GM21447 (cell line): ENCODE data around the gene PPP1R12B.

Experiments
- ATAC-seq: cut with Tn5 transposase; IDR thresholded peaks from one replicate; pipeline ENCODE4 v1.9.1; 2021; ENCODE audit not compliant: unreplicated experiment

The PPP1R12B gene, protein sequence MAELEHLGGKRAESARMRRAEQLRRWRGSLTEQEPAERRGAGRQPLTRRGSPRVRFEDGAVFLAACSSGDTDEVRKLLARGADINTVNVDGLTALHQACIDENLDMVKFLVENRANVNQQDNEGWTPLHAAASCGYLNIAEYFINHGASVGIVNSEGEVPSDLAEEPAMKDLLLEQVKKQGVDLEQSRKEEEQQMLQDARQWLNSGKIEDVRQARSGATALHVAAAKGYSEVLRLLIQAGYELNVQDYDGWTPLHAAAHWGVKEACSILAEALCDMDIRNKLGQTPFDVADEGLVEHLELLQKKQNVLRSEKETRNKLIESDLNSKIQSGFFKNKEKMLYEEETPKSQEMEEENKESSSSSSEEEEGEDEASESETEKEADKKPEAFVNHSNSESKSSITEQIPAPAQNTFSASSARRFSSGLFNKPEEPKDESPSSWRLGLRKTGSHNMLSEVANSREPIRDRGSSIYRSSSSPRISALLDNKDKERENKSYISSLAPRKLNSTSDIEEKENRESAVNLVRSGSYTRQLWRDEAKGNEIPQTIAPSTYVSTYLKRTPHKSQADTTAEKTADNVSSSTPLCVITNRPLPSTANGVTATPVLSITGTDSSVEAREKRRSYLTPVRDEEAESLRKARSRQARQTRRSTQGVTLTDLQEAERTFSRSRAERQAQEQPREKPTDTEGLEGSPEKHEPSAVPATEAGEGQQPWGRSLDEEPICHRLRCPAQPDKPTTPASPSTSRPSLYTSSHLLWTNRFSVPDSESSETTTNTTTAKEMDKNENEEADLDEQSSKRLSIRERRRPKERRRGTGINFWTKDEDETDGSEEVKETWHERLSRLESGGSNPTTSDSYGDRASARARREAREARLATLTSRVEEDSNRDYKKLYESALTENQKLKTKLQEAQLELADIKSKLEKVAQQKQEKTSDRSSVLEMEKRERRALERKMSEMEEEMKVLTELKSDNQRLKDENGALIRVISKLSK

DNA sequence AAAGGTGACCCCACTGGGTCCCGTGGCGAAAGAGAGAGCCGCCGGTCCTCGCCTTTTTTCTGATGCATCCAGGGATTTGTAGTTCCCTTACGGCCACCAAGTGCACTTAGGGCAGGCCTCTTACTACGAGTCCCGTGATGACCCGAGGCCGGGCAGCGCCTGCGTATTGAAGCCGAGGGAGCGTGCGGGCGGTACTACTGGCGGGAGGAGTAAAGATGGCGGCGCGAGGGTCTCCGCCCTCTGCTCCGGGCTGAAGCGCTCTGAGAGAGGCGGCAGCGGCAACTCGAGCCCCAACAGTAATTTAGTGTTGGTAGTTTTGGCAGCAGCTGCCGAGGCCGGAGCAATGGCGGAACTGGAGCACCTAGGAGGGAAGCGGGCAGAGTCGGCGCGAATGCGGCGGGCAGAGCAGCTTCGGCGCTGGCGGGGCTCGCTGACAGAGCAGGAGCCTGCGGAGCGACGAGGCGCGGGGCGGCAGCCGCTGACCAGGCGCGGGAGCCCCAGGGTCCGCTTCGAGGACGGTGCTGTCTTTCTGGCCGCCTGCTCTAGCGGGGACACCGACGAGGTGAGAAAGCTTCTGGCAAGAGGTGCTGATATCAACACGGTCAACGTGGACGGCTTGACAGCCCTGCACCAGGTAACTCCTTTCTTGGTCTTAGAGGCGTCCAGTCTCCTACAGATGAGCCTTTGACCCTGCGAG is at the start of gene PPP1R12B:
PPP1R12B (plus strand) TSS at position 191 of the 697 bp plus-strand sequence; CDS start at position 344, 153 bp downstream.
- ATAC-seq = peak; percentile 97

- ATAC-seq = no peak
Measured at GRCh38 chr1:202302166-202302565, 46.3 kb upstream of the PPP1R12B start.

DNA sequence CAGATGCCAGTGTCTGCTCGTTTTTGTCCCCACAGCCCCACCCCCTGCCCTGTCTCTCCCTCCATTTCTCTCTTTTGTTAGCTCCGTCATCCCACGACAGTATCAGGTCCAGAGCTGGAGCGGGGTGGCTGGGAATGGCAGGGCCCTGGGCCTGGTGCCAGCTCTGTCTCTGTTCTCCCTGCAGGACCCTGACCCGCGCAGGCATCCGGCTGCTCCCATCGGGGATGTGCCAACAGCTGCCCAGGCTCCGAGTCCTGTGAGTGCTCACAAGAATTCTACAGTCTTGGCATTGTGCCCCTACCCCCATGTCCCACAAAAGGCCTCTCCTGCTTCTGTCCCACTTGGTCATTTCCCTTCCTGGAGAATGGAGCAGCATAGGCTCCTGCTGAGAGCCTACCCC is 44.1 kb upstream of the PPP1R12B start:
- no peak for ATAC-seq

DNA sequence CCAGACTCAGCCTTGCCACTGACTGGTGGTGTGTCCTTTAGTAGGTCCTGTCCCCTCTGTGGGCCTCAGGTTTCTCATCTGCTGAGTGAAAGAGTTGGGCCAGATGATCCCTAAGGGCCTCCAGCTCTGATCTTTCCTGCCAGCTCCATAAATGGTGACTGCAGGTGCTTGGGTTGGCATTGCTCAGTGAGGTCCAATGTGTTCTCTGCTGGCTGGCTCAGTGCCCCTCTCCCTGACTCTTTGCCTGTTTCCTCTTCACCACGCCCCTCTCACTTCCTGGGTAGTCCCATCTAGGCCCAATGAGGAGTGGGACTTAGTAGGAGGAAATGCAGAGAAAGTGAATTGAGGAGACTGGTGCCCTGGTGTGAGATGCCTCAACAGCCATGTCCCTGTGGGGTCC is 43.3 kb upstream of the PPP1R12B start:
- no peak for ATAC-seq

- no peak for ATAC-seq
Measured at GRCh38 chr1:202306535-202307345, 41.8 kb upstream of the PPP1R12B start.

GRCh38 chr1:202310071-202310725 is 38.3 kb upstream of the PPP1R12B start:
- no peak for ATAC-seq

DNA sequence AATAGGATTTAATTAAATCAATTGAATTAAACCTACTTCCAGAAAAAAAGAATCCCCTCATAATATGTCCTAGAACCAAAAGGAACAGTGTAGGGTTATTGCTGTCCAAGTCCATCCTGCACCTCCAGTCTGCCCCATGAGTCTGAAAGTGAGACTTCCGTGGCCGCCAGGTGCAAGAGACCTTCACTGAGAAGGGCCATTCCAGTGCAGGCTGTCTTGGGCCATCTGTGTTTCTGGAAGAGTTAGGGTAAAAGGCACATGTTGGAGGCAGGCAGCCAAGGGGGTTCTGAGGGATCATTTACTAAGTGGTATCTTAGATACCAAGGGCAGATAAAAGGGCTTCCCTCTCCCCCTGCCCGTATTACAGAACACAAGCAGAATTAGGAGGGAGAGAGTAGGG is 37.8 kb upstream of the PPP1R12B start:
- ATAC-seq = no peak

DNA sequence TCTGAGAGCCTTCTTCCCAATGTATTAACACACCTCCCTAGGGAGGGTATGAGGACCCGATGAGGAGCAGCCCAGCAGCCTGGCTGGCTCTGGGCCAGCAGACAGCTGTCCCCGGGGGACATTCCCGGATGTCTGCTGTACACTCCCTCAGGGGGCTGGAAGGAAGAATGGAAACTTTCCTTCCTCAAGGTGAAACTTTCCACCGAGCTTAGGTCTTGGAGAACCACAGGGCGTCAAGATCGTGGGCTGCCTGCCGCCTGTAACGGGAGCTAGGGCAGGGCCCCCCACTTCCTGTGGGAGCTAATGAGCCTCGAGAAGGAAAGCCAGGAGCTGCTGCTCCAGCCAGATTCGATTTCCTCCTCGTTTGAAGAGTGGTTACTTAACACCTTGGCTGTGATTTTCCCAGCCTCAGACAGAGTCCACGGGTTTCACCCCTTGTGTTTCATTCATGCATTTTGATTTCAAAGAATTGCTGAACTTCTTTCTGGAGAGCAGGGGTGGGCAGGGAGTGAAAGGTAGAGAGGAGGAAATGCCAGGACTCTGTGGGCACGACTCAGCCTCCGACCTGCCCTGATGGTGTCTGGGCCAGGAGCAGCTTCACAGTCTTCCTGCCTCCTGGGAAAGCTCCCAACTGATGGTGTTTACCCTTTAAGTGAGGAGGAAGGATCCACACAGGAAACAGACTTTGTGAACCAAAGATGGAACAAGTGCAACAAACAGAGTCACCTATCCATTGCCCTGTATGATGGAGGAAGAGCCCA is 36.4 kb upstream of the PPP1R12B start:
- no peak for ATAC-seq

DNA sequence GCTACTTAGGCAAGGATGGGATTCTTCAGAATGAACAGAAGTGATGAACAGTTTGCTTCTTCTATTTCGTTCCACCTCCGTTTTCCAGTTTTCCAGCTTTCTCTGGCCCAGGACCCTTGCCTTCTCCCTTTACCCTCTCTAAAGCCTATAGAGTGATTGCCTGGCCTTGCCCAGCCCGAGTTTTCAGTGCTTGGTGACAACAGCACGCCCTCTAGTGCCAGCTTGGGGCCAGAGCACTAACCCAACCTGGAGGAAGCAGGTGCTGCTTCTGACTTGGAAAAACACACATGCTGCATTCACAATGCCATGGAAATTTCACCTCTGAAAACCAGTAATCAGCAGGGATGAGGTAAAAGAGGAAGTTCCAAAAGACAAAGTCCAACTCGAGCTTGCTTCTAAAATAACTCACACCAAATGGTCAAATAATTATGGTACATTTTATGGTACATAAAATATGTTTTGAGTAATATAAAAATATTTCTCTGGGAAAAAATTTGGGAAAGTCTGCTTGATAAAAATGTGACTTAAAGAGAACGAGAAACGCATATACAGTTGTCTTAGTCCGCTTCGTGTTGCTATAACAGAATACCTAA is 32.8 kb upstream of the PPP1R12B start:
- ATAC-seq = no peak

- no peak for ATAC-seq
Measured at GRCh38 chr1:202316186-202316585, 32.3 kb upstream of the PPP1R12B start.

- ATAC-seq = no peak
Measured at GRCh38 chr1:202317941-202318925, 30.3 kb upstream of the PPP1R12B start.

DNA sequence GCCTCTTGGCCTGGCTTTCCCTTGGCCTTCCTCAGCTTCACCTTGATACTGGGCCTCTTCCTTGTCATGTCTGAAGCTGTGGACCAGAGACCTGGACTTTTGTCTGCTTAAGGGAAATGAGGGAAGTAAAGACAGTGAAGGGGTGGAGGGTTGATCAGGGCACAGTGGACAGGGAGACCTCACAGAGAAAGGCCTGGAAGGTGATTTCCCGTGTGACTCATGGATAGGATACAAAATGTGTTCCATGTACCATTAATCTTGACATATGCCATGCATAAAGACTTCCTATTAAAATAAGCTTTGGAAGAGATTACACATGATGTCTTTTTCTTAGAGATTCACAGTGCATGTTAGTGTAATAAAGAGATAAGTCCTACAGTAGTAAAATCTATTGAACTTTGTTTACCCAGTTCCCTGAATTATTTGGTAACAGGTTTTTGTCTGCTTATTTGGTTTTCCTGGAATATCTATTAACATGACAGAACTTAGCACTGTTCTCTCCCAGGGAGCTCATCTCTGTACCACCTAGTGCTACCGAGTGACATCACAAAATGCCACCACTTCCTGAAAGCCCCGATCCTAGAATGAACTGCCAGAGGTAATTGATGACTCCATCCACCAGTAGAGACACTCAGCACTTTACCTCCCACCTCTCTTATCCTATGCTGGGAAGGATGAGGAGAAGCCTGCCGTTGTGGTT is 29.0 kb upstream of the PPP1R12B start:
- ATAC-seq = no peak

GRCh38 chr1:202320081-202320405 is 28.5 kb upstream of the PPP1R12B start:
- no peak for ATAC-seq

GRCh38 chr1:202323731-202324130 is 24.8 kb upstream of the PPP1R12B start:
- no peak for ATAC-seq

GRCh38 chr1:202324646-202325045 is 23.9 kb upstream of the PPP1R12B start:
- ATAC-seq = no peak

GRCh38 chr1:202329891-202330290 is 18.6 kb upstream of the PPP1R12B start:
- no peak for ATAC-seq

DNA sequence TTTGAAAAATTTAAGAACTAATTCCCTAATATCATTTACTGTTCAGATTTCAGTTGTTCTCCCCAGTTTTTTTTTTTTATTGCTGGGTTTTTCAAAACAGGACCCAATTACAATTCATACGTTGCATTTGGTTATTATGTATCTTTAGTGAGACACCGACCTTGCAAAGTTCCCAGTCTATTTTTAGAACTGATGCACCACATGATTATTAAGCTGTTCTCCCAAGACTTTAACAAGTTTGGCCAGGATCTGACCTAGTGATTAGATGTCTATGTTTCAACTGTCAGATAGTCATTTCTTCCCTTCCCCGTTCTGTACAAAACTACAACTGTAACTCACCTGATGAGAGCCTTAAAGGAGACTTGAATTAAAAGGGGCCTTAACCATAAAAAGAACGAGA is 14.6 kb upstream of the PPP1R12B start:
- ATAC-seq = no peak
